ENCODE results near the gene PTPRN2. TPM values are rescaled to one million over a fixed set of nuclear protein-coding genes. Genes with fewer than 3 reads are reported as not detected.

Gene PTPRN2
- total RNA-seq, 1 experiment from 2014 or later, result 1.1 TPM

DNA sequence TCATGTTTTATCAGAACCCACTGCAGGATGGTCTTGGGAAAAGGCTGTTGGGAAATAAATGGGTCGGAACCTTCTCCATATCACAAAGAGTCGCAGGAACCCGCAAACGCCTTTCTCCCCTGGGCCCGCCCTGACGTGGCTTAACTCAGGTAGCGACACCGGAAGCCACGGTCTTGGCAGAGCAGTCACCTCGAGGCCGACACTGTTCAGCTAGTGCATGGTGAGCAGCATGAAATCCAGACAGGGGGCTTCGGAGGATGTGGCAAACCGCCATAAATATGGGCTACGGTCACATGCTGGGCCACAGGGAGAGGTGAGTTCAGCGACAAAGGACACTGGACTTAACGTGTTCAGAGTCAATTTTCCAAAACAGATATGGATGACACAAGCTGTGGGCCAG is 421.9 kb downstream of the PTPRN2 start:
- no peaks in the 10 kb centered on the region for H3K36me3 ChIP-seq (ENCODE audit: control insufficient read depth, insufficient read depth, low read length)
- CTCF ChIA-PET, result no interaction called here
- no peak overlapping the region for H3K27ac ChIP-seq (ENCODE audit: low read length)
- H3K4me3 ChIP-seq (ENCODE audit: low read depth in 2 of 2, low read length in 2 of 2), result no peak overlapping the region
- BruUV-seq (replicated peaks), result no TSS peak
- POLR2A ChIA-PET, result no interaction called here
- peaks cover 2% of the 10 kb centered on the region for H3K27me3 ChIP-seq (ENCODE audit: control insufficient read depth, insufficient read depth, low read length)
- no peaks in the 10 kb centered on the region for H3K9me3 ChIP-seq (ENCODE audit: control insufficient read depth, insufficient read depth, low read depth, low read length)
- TF ChIP-seq REST (IDR thresholded peaks at IDR 0.05; ENCODE audit: insufficient read depth in 1 of 2, low read depth in 2 of 2, low read length in 1 of 2) (no peak), TCF7L2 (IDR thresholded peaks at IDR 0.05; ENCODE audit: low read depth, low read length) (no peak), POLR2AphosphoS5 (IDR thresholded peaks at IDR 0.05; ENCODE audit: low read depth, low read length) (no peak), SIN3A (IDR thresholded peaks at IDR 0.05; ENCODE audit: borderline replicate concordance, insufficient read depth, low read depth, low read length) (no peak)
- TF ChIP-seq, protein P1, sequence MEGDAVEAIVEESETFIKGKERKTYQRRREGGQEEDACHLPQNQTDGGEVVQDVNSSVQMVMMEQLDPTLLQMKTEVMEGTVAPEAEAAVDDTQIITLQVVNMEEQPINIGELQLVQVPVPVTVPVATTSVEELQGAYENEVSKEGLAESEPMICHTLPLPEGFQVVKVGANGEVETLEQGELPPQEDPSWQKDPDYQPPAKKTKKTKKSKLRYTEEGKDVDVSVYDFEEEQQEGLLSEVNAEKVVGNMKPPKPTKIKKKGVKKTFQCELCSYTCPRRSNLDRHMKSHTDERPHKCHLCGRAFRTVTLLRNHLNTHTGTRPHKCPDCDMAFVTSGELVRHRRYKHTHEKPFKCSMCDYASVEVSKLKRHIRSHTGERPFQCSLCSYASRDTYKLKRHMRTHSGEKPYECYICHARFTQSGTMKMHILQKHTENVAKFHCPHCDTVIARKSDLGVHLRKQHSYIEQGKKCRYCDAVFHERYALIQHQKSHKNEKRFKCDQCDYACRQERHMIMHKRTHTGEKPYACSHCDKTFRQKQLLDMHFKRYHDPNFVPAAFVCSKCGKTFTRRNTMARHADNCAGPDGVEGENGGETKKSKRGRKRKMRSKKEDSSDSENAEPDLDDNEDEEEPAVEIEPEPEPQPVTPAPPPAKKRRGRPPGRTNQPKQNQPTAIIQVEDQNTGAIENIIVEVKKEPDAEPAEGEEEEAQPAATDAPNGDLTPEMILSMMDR (IDR thresholded peaks at IDR 0.05), result no peak
- in situ Hi-C loops (cut with HindIII; ENCODE audit: low pct_unique_long_range_greater_than_20kb, low sequenced_read_pairs), result no loop called here
- no peaks in the 10 kb centered on the region for H3K4me1 ChIP-seq (ENCODE audit: control insufficient read depth, insufficient read depth, low read length)
- DNase-seq (ENCODE audit: low read depth, low spot score) (no peak), ATAC-seq (no peak)
- intact Hi-C loops (cut with micrococcal nuclease; ENCODE audit: unreplicated experiment), result no loop called here

GRCh38 chr7:158164101-158165095 is 423.2 kb downstream of the PTPRN2 start:
- Histone ChIP-seq H3K4me3 (ENCODE audit: low read depth in 2 of 2, low read length in 2 of 2) (no peak overlapping the region), H3K27me3 (ENCODE audit: control insufficient read depth, insufficient read depth, low read length) (peaks cover 7% of the 10 kb centered on the region), H3K27ac (ENCODE audit: low read length) (no peak overlapping the region), H3K36me3 (ENCODE audit: control insufficient read depth, insufficient read depth, low read length) (no peaks in the 10 kb centered on the region), H3K9me3 (ENCODE audit: control insufficient read depth, insufficient read depth, low read depth, low read length) (no peaks in the 10 kb centered on the region), H3K4me1 (ENCODE audit: control insufficient read depth, insufficient read depth, low read length) (no peaks in the 10 kb centered on the region)
- ChIA-PET POLR2A (no interaction called here), CTCF (no interaction called here)
- no peak for TF ChIP-seq SIN3A (IDR thresholded peaks at IDR 0.05; ENCODE audit: borderline replicate concordance, insufficient read depth, low read depth, low read length)
- no peak for TF ChIP-seq TCF7L2 (IDR thresholded peaks at IDR 0.05; ENCODE audit: low read depth, low read length)
- TF ChIP-seq REST (IDR thresholded peaks at IDR 0.05; ENCODE audit: insufficient read depth in 1 of 2, low read depth in 2 of 2, low read length in 1 of 2), result no peak
- TF ChIP-seq, protein P1 (IDR thresholded peaks at IDR 0.05), result no peak
- no peak for TF ChIP-seq POLR2AphosphoS5 (IDR thresholded peaks at IDR 0.05; ENCODE audit: low read depth, low read length)
- intact Hi-C loops (cut with micrococcal nuclease; ENCODE audit: unreplicated experiment), result no loop called here
- in situ Hi-C loops (cut with HindIII; ENCODE audit: low pct_unique_long_range_greater_than_20kb, low sequenced_read_pairs), result no loop called here
- ATAC-seq, result no peak
- no TSS peak for BruUV-seq (replicated peaks)
- DNase-seq (ENCODE audit: low read depth, low spot score), result no peak
